K562 (cell line): ENCODE data around the gene FAM53B. TPM values are rescaled to one million over a fixed set of nuclear protein-coding genes. Genes with fewer than 3 reads are reported as not detected.

ENCODE experiments used
- polyA plus RNA-seq, 8 experiments: library from polyadenylated mRNA; depleted of rRNA in 4 of 8; stranded (reverse) in 5 of 8; unstranded in 3 of 8; fragments of >200 nt; fragmentation: Nextera tagmentation in 2 of 8; fragmentation: Illumina TruSeq in 1 of 8; extraction: Ambion mirVana in 2 of 8; extraction: Trizol in 1 of 8; gene quantifications; 2 replicates each; pipeline versions ENCODE4 v1.2.1 to v1.2.3, GENCODE V29; 2011 to 2014; ENCODE audit warnings: inconsistent platforms in 1 of 8, missing spikeins in 1 of 8
- total RNA-seq, 7 experiments: library from RNA; depleted of rRNA in 6 of 7; stranded (reverse); fragments of >200 nt in 6 of 7; fragmentation: Illumina TruSeq in 2 of 7; extraction: Trizol in 2 of 7; gene quantifications; 2 replicates each; pipeline versions ENCODE4 v1.2.1 to v1.2.3, GENCODE V29; 2011 to 2021; ENCODE audit warnings: low replicate concordance in 1 of 7
- TF ChIP-seq, protein P1 (sequence below): fragments of 450-650 bp; IDR thresholded peaks from 2 replicates; pipeline ENCODE4 v1.6.1; 2016; ENCODE audit warnings: mild to moderate bottlenecking, moderate library complexity

FAM53B gene
- total and polyA plus RNA-seq, 9 of the 15 experiments (the other 6 are each of a cell fraction or from before 2014, with no cell fraction given), result 0.03 to 16.5 (median 5.0) TPM

DNA sequence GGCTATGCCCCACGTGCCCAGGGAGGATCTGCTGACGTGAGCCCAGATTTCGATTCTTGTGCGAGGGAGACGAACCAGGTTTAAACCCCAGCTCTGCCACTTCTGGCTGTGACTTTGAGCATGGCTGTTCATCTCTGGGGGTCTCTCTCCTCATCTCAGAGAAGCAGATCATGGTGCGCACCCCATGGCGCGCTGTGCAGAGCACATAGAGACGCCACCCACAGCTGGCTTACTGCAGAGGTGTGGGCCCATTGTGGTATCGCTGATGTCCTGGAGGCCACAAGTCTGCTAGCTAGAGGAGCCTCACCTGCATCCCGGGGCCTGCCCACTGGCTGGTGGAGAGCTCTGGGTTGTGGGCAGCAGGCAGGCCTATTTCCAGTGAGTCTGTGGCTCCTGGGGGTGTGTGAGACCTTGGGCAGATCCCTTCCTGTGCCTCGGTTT lies 142.0 kb downstream of the FAM53B start (continued):
- TF ChIP-seq, protein P1, sequence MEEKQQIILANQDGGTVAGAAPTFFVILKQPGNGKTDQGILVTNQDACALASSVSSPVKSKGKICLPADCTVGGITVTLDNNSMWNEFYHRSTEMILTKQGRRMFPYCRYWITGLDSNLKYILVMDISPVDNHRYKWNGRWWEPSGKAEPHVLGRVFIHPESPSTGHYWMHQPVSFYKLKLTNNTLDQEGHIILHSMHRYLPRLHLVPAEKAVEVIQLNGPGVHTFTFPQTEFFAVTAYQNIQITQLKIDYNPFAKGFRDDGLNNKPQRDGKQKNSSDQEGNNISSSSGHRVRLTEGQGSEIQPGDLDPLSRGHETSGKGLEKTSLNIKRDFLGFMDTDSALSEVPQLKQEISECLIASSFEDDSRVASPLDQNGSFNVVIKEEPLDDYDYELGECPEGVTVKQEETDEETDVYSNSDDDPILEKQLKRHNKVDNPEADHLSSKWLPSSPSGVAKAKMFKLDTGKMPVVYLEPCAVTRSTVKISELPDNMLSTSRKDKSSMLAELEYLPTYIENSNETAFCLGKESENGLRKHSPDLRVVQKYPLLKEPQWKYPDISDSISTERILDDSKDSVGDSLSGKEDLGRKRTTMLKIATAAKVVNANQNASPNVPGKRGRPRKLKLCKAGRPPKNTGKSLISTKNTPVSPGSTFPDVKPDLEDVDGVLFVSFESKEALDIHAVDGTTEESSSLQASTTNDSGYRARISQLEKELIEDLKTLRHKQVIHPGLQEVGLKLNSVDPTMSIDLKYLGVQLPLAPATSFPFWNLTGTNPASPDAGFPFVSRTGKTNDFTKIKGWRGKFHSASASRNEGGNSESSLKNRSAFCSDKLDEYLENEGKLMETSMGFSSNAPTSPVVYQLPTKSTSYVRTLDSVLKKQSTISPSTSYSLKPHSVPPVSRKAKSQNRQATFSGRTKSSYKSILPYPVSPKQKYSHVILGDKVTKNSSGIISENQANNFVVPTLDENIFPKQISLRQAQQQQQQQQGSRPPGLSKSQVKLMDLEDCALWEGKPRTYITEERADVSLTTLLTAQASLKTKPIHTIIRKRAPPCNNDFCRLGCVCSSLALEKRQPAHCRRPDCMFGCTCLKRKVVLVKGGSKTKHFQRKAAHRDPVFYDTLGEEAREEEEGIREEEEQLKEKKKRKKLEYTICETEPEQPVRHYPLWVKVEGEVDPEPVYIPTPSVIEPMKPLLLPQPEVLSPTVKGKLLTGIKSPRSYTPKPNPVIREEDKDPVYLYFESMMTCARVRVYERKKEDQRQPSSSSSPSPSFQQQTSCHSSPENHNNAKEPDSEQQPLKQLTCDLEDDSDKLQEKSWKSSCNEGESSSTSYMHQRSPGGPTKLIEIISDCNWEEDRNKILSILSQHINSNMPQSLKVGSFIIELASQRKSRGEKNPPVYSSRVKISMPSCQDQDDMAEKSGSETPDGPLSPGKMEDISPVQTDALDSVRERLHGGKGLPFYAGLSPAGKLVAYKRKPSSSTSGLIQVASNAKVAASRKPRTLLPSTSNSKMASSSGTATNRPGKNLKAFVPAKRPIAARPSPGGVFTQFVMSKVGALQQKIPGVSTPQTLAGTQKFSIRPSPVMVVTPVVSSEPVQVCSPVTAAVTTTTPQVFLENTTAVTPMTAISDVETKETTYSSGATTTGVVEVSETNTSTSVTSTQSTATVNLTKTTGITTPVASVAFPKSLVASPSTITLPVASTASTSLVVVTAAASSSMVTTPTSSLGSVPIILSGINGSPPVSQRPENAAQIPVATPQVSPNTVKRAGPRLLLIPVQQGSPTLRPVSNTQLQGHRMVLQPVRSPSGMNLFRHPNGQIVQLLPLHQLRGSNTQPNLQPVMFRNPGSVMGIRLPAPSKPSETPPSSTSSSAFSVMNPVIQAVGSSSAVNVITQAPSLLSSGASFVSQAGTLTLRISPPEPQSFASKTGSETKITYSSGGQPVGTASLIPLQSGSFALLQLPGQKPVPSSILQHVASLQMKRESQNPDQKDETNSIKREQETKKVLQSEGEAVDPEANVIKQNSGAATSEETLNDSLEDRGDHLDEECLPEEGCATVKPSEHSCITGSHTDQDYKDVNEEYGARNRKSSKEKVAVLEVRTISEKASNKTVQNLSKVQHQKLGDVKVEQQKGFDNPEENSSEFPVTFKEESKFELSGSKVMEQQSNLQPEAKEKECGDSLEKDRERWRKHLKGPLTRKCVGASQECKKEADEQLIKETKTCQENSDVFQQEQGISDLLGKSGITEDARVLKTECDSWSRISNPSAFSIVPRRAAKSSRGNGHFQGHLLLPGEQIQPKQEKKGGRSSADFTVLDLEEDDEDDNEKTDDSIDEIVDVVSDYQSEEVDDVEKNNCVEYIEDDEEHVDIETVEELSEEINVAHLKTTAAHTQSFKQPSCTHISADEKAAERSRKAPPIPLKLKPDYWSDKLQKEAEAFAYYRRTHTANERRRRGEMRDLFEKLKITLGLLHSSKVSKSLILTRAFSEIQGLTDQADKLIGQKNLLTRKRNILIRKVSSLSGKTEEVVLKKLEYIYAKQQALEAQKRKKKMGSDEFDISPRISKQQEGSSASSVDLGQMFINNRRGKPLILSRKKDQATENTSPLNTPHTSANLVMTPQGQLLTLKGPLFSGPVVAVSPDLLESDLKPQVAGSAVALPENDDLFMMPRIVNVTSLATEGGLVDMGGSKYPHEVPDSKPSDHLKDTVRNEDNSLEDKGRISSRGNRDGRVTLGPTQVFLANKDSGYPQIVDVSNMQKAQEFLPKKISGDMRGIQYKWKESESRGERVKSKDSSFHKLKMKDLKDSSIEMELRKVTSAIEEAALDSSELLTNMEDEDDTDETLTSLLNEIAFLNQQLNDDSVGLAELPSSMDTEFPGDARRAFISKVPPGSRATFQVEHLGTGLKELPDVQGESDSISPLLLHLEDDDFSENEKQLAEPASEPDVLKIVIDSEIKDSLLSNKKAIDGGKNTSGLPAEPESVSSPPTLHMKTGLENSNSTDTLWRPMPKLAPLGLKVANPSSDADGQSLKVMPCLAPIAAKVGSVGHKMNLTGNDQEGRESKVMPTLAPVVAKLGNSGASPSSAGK, result no peak
